ENCODE data around the gene DNAJA1.
"Not testable (repeated sequence)": the region's sequence is repeated elsewhere in the genome, so short reads cannot be mapped to it uniquely, and the experiment has no call there.

DNAJA1 gene

DNA sequence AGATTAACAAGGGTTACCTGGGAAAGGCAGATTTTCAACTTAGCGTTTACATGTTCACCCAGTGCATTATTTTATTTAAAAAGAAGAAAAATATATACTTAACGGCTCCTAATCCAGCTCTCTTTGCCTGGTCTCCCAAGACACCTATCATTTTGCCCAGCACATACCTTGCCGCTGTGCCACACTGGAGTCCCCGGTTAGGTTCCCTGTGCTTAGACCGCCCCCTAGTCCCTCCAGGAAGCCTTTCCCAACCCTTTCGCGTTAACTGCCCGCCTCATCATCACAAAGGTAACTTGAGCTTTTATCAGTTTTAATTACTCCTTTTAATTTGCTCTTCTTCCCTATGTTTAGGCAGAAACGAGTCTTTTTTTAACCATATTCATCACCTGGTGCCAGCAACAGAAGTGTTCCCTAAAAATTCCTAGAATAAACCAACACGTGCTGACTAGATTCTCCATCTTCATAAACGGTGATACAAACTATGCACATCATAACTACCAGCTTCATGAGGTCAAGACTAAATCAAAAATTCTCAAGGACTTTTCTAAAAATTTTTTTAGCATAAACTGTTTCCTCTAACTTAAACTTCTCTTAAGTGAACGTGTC is 19.7 kb downstream of the DNAJA1 start:
- Mint-ChIP-seq H3K4me3 (peak overlapping the region; percentile 70 to 76), H3K27ac (peak overlapping the region; percentile 41 to 87), H3K4me1 (peaks cover 28% of the 10 kb centered on the region), H3K9me3 (no peaks in the 10 kb centered on the region), H3K27me3 (no peaks in the 10 kb centered on the region)
- no peak for ATAC-seq
- DNase-seq, result no peak

DNA sequence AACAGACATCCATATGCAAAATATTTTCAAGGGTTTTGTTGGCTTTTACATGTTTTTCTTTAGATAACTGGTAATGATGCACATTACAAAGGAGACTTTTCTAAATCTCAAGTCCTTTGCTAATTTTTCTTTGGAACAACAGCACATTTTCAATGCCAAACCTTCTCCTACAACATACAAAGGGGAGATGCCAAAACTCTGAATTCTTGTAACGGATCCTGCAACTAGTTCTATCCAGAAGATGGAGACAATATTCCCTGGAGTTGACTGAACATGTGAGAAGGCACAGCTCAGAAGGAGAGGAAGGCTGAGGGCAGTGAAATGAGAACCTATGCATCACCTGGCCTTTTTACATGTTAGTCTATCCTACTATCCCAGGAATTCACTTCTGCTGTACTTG is 21.0 kb downstream of the DNAJA1 start:
- DNase-seq (no peak), ATAC-seq (no peak)
- Mint-ChIP-seq H3K27ac (no peak overlapping the region), H3K4me1 (peaks cover 34% of the 10 kb centered on the region), H3K4me3 (no peak overlapping the region), H3K9me3 (no peaks in the 10 kb centered on the region), H3K27me3 (no peaks in the 10 kb centered on the region)

DNA sequence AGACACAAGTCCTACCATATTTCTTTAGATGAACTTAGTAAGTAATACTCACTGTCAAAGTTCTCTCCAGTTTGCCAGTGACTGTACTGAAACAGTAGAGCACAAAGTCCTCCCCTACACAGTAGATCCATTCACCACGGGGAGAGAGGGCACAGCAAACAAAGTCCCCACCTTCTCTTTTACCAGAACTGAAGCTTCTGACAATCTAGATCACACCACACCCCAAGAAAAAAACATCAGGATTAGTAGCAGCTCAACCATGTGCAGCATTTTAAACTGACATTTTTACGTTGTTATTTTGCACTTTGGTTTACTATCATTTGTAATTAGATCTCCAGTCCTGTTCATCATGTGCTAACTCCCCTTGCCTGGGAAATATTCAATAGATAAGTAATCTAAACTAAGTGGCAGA is 23.0 kb downstream of the DNAJA1 start:
- H3K4me1 Mint-ChIP-seq, result peaks cover 34% of the 10 kb centered on the region
- H3K27ac Mint-ChIP-seq, result no peak overlapping the region
- no peaks in the 10 kb centered on the region for H3K9me3 Mint-ChIP-seq
- DNase-seq, result no peak
- H3K4me3 Mint-ChIP-seq, result no peak overlapping the region
- no peaks in the 10 kb centered on the region for H3K27me3 Mint-ChIP-seq
- no peak for ATAC-seq

DNA sequence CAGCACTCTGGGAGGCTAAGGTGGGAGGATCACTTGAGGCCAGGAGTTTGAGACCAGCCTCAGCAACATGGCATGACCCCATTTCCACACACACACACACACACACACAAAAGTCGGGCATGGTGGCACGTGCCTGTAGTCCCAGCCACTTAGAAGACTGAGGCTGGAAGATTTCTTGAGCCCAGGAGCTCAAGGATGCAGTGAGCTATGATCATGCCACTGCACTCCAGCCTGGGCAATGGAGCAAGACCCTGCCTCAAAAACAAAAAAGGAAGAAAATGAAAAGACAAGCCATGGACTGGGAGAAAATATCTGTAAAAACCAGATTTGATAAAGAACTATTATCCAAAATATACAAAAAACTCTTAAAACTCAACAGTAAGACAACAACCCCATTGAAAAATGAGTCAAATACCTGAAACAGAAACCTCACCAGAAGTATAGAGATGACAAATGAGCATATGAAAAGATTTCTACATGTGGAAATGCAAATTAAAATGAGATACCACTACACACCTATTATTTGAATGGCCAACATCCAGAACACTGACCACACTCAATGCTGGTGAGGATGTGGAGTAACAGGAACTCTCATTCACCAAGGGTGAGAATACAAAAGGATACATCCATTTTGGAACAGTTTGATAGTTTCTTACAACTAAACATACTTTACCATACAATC is 24.7 kb downstream of the DNAJA1 start:
- ATAC-seq (peak; percentile 96), DNase-seq (no peak)
- H3K27me3 Mint-ChIP-seq, result no peaks in the 10 kb centered on the region

DNA sequence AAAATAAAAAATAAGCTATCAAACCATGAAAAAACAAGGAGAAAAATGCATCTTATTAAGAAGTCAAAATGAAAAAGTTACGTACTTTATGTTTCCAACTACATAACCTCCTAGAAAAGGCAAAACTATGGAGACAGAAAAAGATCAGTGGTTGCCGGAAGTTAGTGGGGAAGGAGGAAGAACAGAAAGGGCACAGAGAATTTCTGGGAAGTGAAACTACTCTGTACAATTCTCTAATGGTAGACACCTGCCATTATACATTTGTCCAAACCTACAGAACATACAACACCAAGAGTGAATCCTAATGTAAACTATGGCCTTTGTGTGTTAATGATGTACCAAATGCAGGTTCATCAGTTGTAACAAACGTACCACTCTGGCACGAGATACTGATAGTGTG is 26.1 kb downstream of the DNAJA1 start:
- no peak for ATAC-seq
- Mint-ChIP-seq H3K4me3 (no peak overlapping the region), H3K9me3 (no peaks in the 10 kb centered on the region), H3K27me3 (no peaks in the 10 kb centered on the region), H3K27ac (no peak overlapping the region), H3K4me1 (peaks cover 13% of the 10 kb centered on the region)
- DNase-seq, result no peak

More for the DNA sequence above, 24.7 kb downstream of the DNAJA1 start:
- Mint-ChIP-seq H3K4me3 (peak overlapping the region in 1 of 2 donors; percentile 27), H3K9me3 (no peaks in the 10 kb centered on the region), H3K4me1 (peaks cover 17% of the 10 kb centered on the region), H3K27ac (peak overlapping the region in 1 of 2 donors; percentile 49)

DNA sequence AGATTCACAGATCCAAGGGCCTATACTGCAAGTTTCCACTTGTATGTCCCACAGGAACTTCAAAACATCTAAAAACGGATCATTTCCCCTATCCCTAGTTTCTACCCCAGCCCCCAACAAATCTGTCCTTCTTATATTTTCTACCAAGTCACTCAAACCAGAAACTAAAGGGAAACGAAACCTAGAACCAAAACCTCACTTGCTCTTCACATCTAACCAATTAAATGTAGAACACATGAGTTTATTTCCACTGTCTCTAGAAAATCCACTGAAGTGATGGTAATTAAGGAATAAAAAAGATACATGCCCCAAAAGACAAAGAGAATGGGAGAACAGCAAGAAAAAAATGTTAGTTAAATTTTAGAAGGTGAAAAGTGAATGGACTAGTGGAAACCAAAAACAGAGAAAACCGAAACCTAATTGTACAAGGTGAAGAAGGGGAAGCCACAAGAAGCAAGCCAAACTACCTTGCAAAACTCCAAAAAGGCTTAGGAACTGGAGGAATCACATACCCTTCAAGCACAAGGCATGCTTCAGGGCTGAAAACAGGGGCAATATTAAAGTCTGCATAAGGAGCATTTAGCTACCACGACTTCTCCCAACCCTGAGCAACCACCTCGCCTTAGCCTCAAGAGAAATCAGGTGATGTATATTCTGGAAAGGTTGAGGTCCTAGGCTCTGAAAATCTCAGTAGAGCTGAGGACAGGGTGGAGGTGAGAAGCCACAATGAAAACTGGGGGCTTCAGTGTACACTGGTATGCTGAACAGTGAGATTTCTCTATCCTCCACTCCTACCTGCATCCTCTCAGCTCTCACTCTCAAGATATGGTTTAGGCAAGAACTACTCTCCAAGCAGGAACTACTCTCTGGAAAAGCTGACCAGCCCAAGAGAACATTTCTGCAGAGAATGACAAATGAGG is 40.3 kb downstream of the DNAJA1 start:
- no peak for DNase-seq
- H3K9me3 Mint-ChIP-seq, result no peaks in the 10 kb centered on the region
- peaks cover 19% of the 10 kb centered on the region for H3K4me1 Mint-ChIP-seq
- peak; percentile 18 for ATAC-seq
- peak overlapping the region; percentile 9 to 49 for H3K27ac Mint-ChIP-seq
- H3K27me3 Mint-ChIP-seq, result no peaks in the 10 kb centered on the region
- no peak overlapping the region for H3K4me3 Mint-ChIP-seq

DNA sequence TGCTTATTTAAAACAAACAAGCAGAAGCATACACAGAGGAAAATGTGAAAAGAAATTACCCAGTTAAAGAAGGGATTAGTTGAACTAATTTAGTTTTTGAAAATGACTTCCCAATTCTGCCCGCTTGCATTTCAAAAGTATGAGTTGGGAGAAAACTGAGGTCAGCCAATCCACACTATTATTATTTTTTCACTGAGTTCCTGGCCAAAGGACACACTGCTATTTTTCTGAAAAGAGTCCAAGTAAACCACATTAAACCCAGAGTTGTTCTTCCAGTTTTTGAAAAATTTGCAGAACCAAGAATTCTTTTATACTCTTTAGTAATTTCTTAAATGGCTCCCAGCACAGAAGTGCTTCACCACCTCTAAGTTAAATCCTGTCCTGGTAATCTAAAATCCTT is 43.9 kb downstream of the DNAJA1 start:
- Mint-ChIP-seq H3K4me3 (no peak overlapping the region), H3K27ac (no peak overlapping the region)
- no peak for DNase-seq

DNA sequence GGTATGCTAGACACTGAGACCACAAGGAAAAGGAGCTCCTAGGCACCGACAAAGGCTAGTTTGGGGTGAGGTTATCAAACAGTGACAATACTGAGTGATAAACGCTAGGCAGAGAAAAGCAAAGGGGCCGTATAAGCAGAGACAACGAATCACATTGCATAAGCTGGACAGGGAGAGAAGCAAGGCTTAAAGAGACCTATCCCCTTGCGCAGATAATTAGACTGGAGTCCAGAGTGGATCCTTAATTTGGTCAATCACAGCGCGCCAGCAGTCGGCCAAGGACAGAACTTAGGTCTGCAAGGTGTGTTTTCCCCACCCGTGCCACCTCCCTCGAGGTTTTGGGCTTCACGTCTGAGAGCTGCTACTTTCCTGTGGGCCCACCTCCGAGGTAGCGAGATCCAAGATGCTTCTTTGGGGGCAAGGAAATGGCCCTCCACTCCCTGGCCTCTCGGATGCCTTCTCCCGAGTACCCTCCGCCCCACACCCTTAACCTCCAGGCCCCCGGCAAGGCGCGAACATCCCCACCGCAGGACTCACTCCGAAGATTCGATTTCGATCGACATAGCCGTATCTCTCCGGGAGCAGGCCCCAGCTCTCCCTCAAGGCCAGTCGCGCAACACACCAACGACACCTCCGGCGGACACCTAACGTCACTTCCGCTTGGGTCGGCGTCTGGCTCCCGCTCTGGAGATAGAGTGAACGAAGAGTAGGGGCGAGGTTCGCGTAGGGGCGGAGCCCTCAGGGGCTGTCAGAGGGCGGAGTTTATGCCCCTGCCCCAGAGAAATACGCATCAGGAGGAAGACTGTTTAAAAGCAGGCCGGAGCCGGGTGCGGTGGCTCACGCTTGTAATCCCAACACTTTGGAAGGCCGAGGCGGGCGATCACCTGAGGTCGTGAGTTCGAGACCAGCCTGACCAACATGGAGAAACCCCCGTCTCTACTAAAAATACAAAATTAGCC is 51.3 kb downstream of the DNAJA1 start, which contains the start of gene SMU1:
TSS of gene SMU1 (minus strand) at position 629 of the 959 bp plus-strand sequence. CDS start at position 563, 66 bp downstream.
- ATAC-seq, result peak; percentile 98
- Mint-ChIP-seq H3K4me3 (peak within 1 kb of the TSS; percentile 93 to 98), H3K9me3 (no peaks in the 10 kb centered on the region), H3K4me1 (peaks cover 58% of the 10 kb centered on the region), H3K27ac (peak within 1 kb of the TSS; percentile 98 to 99), H3K27me3 (no peaks in the 10 kb centered on the region)
- DNase-seq, result peak; percentile 94 to 97

More for the DNA sequence above, 43.9 kb downstream of the DNAJA1 start:
- no peaks in the 10 kb centered on the region for H3K9me3 Mint-ChIP-seq
- ATAC-seq, result no peak
- no peaks in the 10 kb centered on the region for H3K27me3 Mint-ChIP-seq
- peaks cover 44% of the 10 kb centered on the region for H3K4me1 Mint-ChIP-seq

DNA sequence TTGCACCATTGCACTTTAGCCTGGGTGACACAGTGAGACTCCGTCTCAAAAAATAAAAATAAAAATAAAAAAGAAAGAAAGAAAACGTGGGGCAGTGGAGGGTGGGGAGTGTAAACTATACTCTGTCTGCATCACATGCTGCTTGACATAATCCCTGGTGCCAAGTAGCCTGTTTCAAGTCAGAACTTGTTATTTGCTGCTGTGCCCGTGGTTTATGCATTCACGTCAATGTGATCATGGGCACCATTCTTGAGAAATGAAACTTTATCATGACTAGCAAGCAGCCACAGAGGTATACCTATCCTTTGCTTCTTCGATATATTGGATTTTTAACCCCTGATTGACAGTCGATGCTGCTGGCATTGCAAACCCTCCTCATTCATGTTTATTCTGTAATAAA is 55.5 kb downstream of the DNAJA1 start:
- DNase-seq (peak in 1 of 2 donors; percentile 48), ATAC-seq (peak; percentile 21)
- no peaks in the 10 kb centered on the region for H3K9me3 Mint-ChIP-seq
- no peaks in the 10 kb centered on the region for H3K27me3 Mint-ChIP-seq
- peak overlapping the region in 1 of 2 donors; percentile 89 for H3K27ac Mint-ChIP-seq
- no peak overlapping the region for H3K4me3 Mint-ChIP-seq
- peaks cover 29% of the 10 kb centered on the region for H3K4me1 Mint-ChIP-seq

DNA sequence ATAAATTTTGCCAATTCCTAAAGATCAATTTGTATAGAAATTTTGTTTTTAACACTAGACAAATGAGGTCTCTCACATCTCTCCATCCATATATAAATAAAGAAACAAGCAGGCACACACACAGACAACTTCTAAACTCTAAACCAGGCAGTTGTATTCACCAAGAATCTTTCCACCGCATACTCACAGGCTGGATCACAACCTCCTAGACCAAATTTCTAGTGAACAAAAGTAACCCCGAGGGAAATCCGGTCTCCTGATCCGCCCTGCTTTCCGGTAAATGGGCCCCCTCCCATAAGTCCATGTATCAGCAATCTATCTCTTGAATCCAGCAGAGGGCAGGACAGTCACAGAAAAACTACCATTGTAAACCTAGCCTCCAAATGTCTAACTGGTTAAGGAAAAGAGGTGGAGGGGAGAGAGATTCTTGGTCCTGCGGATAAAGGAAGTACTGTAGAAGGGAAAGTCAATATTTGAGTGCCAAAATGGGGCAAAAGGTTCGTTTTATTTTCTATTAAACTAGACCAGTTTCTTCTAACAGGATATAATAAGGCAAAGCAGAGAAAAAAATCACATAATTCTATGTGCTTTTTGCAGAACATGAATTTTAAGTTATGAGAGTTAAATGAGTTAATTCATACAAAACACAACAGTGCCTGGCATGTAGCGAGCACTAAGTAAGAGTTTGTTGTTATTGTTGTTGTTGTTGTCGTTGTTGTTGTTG is 56.2 kb downstream of the DNAJA1 start:
- ATAC-seq (peak; percentile 71), DNase-seq (peak; percentile 57 to 76)
- Mint-ChIP-seq H3K4me3 (no peak overlapping the region), H3K4me1 (peaks cover 23% of the 10 kb centered on the region), H3K9me3 (no peaks in the 10 kb centered on the region), H3K27me3 (no peaks in the 10 kb centered on the region), H3K27ac (no peak overlapping the region)

DNA sequence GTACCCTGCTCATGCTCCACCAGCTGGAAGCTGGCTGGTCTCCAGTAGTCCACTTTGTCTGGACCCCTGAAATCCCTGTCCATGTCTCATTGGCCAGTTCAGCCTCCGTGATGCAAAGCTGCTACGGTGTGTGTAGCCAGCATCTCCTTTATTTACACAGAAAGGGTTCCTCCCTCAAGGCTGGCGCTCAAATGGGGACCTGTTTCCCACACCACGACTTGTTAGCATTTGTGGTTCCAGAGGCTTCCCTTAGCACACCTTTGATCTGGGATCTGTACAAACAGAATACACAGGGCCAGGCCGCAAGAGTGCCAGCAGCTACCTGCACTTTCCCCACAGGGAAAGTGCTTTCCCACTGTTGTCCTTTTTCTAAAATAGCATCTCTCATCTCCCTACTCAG is 57.1 kb downstream of the DNAJA1 start:
- Mint-ChIP-seq H3K4me1 (peaks cover 15% of the 10 kb centered on the region), H3K9me3 (no peaks in the 10 kb centered on the region), H3K27me3 (no peaks in the 10 kb centered on the region), H3K27ac (peak overlapping the region; percentile 30 to 78), H3K4me3 (peak overlapping the region; percentile 64 to 68)
- no peak for ATAC-seq
- no peak for DNase-seq

DNA sequence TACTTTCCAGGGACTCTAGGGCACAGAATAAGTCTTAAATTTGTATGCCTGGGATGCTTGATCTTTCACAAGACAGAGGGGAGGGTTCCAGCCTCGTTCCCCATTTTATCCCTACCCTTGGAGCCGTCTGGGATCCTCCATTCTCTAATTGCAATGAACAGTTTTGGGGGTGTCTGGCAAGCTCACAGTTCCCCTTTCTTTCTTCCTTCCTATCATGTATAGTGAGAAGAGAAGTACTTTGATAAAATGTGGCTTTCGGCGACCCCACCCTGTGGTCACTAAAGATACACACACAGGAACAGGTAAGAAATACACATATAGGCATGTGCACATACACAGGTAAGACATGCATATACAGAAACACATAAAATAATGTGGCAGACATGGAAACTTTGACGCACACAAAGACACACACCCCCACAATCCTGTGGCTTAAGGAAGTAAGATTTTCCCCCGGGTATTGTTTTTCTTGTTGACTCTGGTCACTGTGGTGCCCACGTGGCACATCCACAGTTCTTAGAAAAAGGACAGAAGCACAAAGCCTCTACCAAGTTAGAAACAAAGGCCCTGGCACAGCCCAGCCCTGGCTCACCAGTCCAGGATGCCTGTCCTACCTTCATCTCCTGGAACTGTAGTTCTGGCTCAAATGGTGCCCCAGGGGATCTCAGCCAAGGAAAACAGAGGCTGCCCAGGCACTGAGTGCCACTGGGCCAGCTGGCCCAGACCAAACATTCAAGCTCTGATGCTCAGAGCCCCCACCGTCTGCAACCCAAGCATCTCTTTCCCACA is 57.7 kb downstream of the DNAJA1 start:
- peak; percentile 37 for ATAC-seq
- H3K27me3 Mint-ChIP-seq, result no peaks in the 10 kb centered on the region
- H3K9me3 Mint-ChIP-seq, result no peaks in the 10 kb centered on the region
- no peak for DNase-seq
- peak overlapping the region; percentile 64 to 68 for H3K4me3 Mint-ChIP-seq
- H3K4me1 Mint-ChIP-seq, result peaks cover 13% of the 10 kb centered on the region
- peak overlapping the region; percentile 78 to 82 for H3K27ac Mint-ChIP-seq

DNA sequence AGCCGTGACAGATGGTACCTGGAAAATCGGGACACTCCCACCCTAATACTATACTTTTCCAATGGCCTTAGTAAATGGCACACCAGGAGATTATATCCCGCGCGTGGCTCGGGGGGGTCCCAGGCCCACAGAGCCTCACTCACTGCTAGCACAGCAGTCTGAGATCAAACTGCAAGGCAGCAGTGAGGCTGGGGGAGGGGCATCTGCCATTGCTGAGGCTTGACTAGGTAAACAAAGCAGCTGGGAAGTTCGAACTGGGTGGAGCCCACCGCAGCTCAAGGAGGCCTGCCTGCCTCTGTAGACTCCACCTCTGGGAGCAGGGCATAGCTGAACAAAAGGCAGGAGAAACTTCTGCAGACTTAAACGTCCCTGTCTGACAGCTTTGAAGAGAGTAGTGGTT is 60.6 kb downstream of the DNAJA1 start:
- H3K27ac Mint-ChIP-seq, H3K9me3 Mint-ChIP-seq, H3K4me3 Mint-ChIP-seq, DNase-seq, H3K27me3 Mint-ChIP-seq, H3K4me1 Mint-ChIP-seq, ATAC-seq: not testable (repeated sequence)

Data from stimulated activated naive CD8-positive, alpha-beta T cell treated with anti-CD3 and anti-CD28 coated beads, Interleukin-15, amount 100 ng/mL, for 72 hours (primary cell).